Right lobe of liver (tissue), 4 donors: Measurements from ENCODE around the gene MCEE.

Source experiments
- POLR2A ChIP-seq: fragments of 450-650 bp; IDR thresholded peaks from one replicate; pipeline ENCODE4 v1.6.1; 2017; ENCODE audit warnings: antibody characterized with exemption, mild to moderate bottlenecking
- TF ChIP-seq, protein P1 (sequence below), 4 donors: fragments of 200-600 bp in 3 of 4; fragments of 450-650 bp in 1 of 4; IDR thresholded peaks; one replicate each; pipeline versions ENCODE4 v1.5.1 to v1.8.0; 2016 to 2022; ENCODE audit warnings: antibody characterized with exemption in 4 of 4, mild to moderate bottlenecking in 2 of 4
- donor health status: DM: no; HTN: no; CAD: no.
- donor health status: DM: no; HTN: no; CAD: no.
- donor health status: DM: no; HTN: yes; CAD: no.

DNA sequence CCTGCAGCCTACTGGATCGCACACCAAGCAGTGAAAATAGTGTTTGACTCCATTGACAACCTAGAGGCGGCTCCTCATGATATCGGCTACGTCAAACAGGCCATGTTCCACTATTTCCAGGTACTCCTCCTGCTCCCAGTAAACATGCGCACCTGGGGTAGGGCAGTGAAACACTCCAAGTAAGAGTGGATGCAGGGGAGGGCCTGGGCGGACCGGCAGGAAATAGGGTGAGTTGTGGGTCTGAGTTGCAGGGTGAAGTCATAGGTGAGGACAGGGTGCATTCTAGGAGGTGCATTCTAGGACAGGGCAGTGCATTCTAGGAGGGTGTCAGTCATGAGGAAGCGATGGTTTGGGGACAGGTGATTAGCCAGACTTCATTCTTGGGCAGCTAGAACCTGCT is 56.6 kb downstream of the MCEE start:
- no peak for TF ChIP-seq POLR2A
- TF ChIP-seq, protein P1, sequence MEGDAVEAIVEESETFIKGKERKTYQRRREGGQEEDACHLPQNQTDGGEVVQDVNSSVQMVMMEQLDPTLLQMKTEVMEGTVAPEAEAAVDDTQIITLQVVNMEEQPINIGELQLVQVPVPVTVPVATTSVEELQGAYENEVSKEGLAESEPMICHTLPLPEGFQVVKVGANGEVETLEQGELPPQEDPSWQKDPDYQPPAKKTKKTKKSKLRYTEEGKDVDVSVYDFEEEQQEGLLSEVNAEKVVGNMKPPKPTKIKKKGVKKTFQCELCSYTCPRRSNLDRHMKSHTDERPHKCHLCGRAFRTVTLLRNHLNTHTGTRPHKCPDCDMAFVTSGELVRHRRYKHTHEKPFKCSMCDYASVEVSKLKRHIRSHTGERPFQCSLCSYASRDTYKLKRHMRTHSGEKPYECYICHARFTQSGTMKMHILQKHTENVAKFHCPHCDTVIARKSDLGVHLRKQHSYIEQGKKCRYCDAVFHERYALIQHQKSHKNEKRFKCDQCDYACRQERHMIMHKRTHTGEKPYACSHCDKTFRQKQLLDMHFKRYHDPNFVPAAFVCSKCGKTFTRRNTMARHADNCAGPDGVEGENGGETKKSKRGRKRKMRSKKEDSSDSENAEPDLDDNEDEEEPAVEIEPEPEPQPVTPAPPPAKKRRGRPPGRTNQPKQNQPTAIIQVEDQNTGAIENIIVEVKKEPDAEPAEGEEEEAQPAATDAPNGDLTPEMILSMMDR (IDR thresholded peaks at IDR 0.05): no peak
